ENCODE measurements around the gene NCKAP5.

Gene NCKAP5

GRCh38 chr2:133434959-133435668 lies 133.1 kb downstream of the NCKAP5 start:
- peak; percentile 95 for DNase-seq
- H3K4me3 ChIP-seq (ENCODE audit: low read depth, low read length), result no peak overlapping the region
- no peaks in the 10 kb centered on the region for H3K27me3 ChIP-seq (replicated peaks)
- in situ Hi-C loops (cut with HindIII; ENCODE audit: low pct_ligation_motif_present, low sequenced_read_pairs), result no loop called here
- TF ChIP-seq CTCF (IDR thresholded peaks at IDR 0.05; ENCODE audit: low read depth, low read length, missing control alignments), result peak; percentile 22
- no peaks in the 10 kb centered on the region for H3K36me3 ChIP-seq (replicated peaks)
- H3K27ac ChIP-seq, result peak overlapping the region; percentile 73

GRCh38 chr2:133433455-133434451 lies 134.5 kb downstream of the NCKAP5 start:
- no peaks in the 10 kb centered on the region for H3K36me3 ChIP-seq (replicated peaks)
- peak overlapping the region; percentile 73 for H3K27ac ChIP-seq
- no peak for DNase-seq
- TF ChIP-seq CTCF (IDR thresholded peaks at IDR 0.05; ENCODE audit: low read depth, low read length, missing control alignments), result no peak
- in situ Hi-C loops (cut with HindIII; ENCODE audit: low pct_ligation_motif_present, low sequenced_read_pairs), result no loop called here
- no peaks in the 10 kb centered on the region for H3K27me3 ChIP-seq (replicated peaks)
- H3K4me3 ChIP-seq (ENCODE audit: low read depth, low read length), result no peak overlapping the region

DNA sequence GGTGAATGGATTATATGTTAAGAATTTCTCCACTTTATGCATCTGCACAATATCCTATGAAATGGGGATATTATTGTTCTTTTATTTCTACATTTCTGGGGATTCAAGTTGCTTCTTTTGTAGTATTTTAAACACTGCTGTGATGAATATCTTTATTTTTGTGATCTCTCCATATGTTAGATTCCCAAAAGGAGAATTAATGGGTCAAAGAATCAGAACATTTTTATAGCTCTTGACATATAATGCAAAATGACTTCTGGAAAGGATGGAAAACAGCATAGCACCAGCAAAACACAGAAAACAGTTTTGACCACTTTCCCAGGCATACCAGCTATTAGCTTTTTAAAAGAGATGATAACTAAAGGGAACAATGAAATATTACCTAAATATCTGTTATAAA lies 135.5 kb downstream of the NCKAP5 start:
- in situ Hi-C loops (cut with HindIII; ENCODE audit: low pct_ligation_motif_present, low sequenced_read_pairs), result no loop called here
- no peaks in the 10 kb centered on the region for H3K27me3 ChIP-seq (replicated peaks)
- H3K36me3 ChIP-seq (replicated peaks), result no peaks in the 10 kb centered on the region
- no peak overlapping the region for H3K4me3 ChIP-seq (ENCODE audit: low read depth, low read length)
- no peak for TF ChIP-seq CTCF (IDR thresholded peaks at IDR 0.05; ENCODE audit: low read depth, low read length, missing control alignments)
- DNase-seq, result no peak
- H3K27ac ChIP-seq, result peak overlapping the region; percentile 73

- no peak for TF ChIP-seq CTCF (IDR thresholded peaks at IDR 0.05; ENCODE audit: low read depth, low read length, missing control alignments)
- no peaks in the 10 kb centered on the region for H3K27me3 ChIP-seq (replicated peaks)
- no peak overlapping the region for H3K4me3 ChIP-seq (ENCODE audit: low read depth, low read length)
- DNase-seq, result peak; percentile 57
- peak overlapping the region; percentile 42 for H3K27ac ChIP-seq
- in situ Hi-C loops (cut with HindIII; ENCODE audit: low pct_ligation_motif_present, low sequenced_read_pairs), result no loop called here
- H3K36me3 ChIP-seq (replicated peaks), result no peaks in the 10 kb centered on the region
These were observed 137.0 kb downstream of the NCKAP5 start for GRCh38 chr2:133431289-133431688.

DNA sequence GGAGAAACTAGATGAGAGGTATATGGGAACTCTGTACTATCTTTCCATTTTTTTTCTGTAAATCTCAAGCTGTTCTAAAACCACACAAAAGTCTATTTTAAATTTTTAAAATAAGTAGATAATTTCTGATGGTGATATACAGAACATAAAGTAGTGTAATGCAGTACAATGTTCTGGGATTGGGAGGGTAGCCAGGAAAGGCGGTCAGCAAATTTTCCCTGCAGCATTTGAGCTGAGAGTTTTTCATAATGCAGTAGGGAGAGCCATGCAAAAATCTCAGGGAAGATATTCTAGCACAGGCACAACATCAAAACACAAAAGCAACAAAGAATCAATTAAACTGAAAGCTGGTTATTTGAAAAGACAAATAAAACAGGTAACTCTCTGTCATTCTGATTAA lies 141.5 kb downstream of the NCKAP5 start:
- no peaks in the 10 kb centered on the region for H3K36me3 ChIP-seq (replicated peaks)
- H3K27ac ChIP-seq, result no peak overlapping the region
- in situ Hi-C loops (cut with HindIII; ENCODE audit: low pct_ligation_motif_present, low sequenced_read_pairs), result no loop called here
- no peak for DNase-seq
- H3K4me3 ChIP-seq (ENCODE audit: low read depth, low read length), result no peak overlapping the region
- no peak for TF ChIP-seq CTCF (IDR thresholded peaks at IDR 0.05; ENCODE audit: low read depth, low read length, missing control alignments)
- H3K27me3 ChIP-seq (replicated peaks), result no peaks in the 10 kb centered on the region

All from brain microvascular endothelial cell (primary cell).